Panc1 (cell line): Measurements from ENCODE around the gene FGGY.

ENCODE experiments used
- CTCF ChIP-seq: fragments of 450-650 bp; IDR thresholded peaks from 2 replicates; pipeline ENCODE4 v1.5.1; 2017; ENCODE audit warnings: mild to moderate bottlenecking
- POLR2AphosphoS5 ChIP-seq: IDR thresholded peaks from 2 replicates; pipeline ENCODE4 v1.6.1; 2012; ENCODE audit warnings: mild to moderate bottlenecking, low read depth, low read length, moderate library complexity
- SIN3A ChIP-seq: IDR thresholded peaks from 2 replicates; pipeline ENCODE4 v1.6.1; 2012; ENCODE audit warnings: low read depth, mild to moderate bottlenecking, low read length, moderate library complexity, borderline replicate concordance; ENCODE audit not compliant: insufficient read depth

- no peak for TF ChIP-seq POLR2AphosphoS5
- no peak for TF ChIP-seq CTCF
- no peak for TF ChIP-seq SIN3A
Observed at GRCh38 chr1:59406437-59407164, 109.7 kb downstream of the FGGY start.
